ENCODE data around the gene AGBL1.

The AGBL1 gene

GRCh38 chr15:86942285-86942684 is 862.6 kb downstream of the AGBL1 start:
- Histone ChIP-seq H3K27me3 (ENCODE audit: insufficient read depth, poor library complexity, severe bottlenecking) (no peaks in the 10 kb centered on the region), H3K4me3 (replicated peaks; ENCODE audit: insufficient read depth, low read length) (no peak overlapping the region), H3K27ac (replicated peaks) (no peak overlapping the region)
- TF ChIP-seq GABPA (IDR thresholded peaks at IDR 0.05; ENCODE audit: low read depth) = no peak
- TF ChIP-seq POLR2AphosphoS5 (IDR thresholded peaks at IDR 0.05; ENCODE audit: low read depth) = no peak
- no peak for TF ChIP-seq CTCF (IDR thresholded peaks at IDR 0.05; ENCODE audit: insufficient read depth, low read length)
- TF ChIP-seq REST (IDR thresholded peaks at IDR 0.05; ENCODE audit: insufficient replicate concordance, low read depth) = no peak
- no peak for TF ChIP-seq SPI1 (IDR thresholded peaks at IDR 0.05; ENCODE audit: borderline replicate concordance, low read depth)
- no peak for DNase-seq (ENCODE audit: low read depth in 1 of 2, low spot score in 1 of 2)

GRCh38 chr15:86948719-86949118 is 869.0 kb downstream of the AGBL1 start:
- no peak for TF ChIP-seq REST (IDR thresholded peaks at IDR 0.05; ENCODE audit: insufficient replicate concordance, low read depth)
- no peak for TF ChIP-seq SPI1 (IDR thresholded peaks at IDR 0.05; ENCODE audit: borderline replicate concordance, low read depth)
- TF ChIP-seq POLR2AphosphoS5 (IDR thresholded peaks at IDR 0.05; ENCODE audit: low read depth) = no peak
- TF ChIP-seq CTCF (IDR thresholded peaks at IDR 0.05; ENCODE audit: insufficient read depth, low read length) = no peak
- TF ChIP-seq GABPA (IDR thresholded peaks at IDR 0.05; ENCODE audit: low read depth) = no peak
- DNase-seq (ENCODE audit: low read depth in 1 of 2, low spot score in 1 of 2) = no peak
- Histone ChIP-seq H3K4me3 (replicated peaks; ENCODE audit: insufficient read depth, low read length) (no peak overlapping the region), H3K27me3 (ENCODE audit: insufficient read depth, poor library complexity, severe bottlenecking) (no peaks in the 10 kb centered on the region), H3K27ac (replicated peaks) (no peak overlapping the region)

GRCh38 chr15:86959254-86959653 is 879.6 kb downstream of the AGBL1 start:
- Histone ChIP-seq H3K4me3 (replicated peaks; ENCODE audit: insufficient read depth, low read length) (no peak overlapping the region), H3K27me3 (ENCODE audit: insufficient read depth, poor library complexity, severe bottlenecking) (no peaks in the 10 kb centered on the region), H3K27ac (replicated peaks) (no peak overlapping the region)
- no peak for DNase-seq (ENCODE audit: low read depth in 1 of 2, low spot score in 1 of 2)
- TF ChIP-seq POLR2AphosphoS5 (IDR thresholded peaks at IDR 0.05; ENCODE audit: low read depth) (no peak), SPI1 (IDR thresholded peaks at IDR 0.05; ENCODE audit: borderline replicate concordance, low read depth) (no peak), REST (IDR thresholded peaks at IDR 0.05; ENCODE audit: insufficient replicate concordance, low read depth) (no peak), GABPA (IDR thresholded peaks at IDR 0.05; ENCODE audit: low read depth) (no peak), CTCF (IDR thresholded peaks at IDR 0.05; ENCODE audit: insufficient read depth, low read length) (no peak)

Measured in HL-60 (cell line).